Stimulated activated naive CD4-positive, alpha-beta T cell treated with Interleukin-2 at 50 U/mL for 16 hours (primary cell): ENCODE measurements around the gene SLC35A3.
"Not testable (repeated sequence)": the region's sequence is repeated elsewhere in the genome, so short reads cannot be mapped to it uniquely, and the experiment has no call there.

Experiments used
- DNase-seq: peaks from one replicate; lab custom pipeline; 2025; lab: John Stamatoyannopoulos, UW

Gene SLC35A3

DNA sequence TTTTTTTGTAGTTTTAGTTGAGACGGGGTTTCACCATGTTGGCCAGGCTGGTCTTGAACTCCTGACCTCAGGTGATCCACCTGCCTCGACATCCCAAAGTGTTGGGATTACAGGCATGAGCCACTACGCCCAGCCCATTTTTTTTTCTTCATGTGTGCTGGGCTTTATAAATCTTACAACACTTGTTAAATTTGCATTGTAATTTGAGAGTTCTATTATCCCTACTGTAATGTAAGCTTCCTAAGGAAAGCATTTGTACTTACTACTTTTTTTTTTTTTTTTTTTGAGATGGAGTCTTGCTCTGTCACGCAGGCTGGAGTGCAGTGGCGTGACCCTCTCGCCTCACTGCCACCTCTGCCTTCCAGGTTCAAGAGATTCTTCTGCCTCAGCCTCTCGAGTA is 2.3 kb downstream of the SLC35A3 start:
- not testable (repeated sequence) for DNase-seq

DNA sequence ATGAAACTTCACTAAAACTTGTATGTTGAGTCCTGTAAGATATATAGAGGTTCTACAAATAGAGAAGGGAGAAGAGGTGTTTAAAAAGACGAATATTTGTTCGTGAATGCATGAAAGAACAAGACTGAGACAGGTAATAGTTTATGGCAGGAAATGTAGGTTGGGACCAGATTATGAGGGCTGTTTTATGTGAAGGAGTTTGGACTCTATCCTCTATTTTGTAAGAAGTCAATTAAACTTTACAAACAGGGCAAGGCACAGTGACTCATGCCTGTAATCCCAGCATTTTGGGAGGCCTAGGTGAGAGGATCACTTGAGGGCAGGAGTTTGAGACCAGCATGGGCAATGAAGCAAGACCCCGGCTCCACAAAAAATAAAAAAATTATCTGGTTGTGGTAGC is 5.7 kb downstream of the SLC35A3 start:
- no peak for DNase-seq

DNA sequence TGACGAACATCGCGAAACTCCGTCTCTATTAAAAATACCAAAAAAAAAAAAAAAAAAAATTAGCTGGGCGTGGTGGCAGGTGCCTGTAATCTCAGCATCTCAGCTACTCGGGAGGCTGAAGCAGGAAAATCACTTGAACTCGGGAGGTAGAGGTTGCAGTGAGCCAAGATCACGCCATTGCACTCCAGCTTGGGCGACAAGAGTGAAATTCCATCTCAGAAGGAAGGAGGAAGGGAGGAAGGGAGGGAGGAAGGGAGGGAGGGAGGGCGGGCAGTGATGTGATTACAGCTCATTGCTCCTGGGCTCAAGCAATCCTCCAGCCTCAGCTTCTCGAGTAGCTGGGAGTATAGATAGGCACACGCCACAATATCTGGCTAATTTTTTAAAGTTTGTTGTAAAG is 7.5 kb downstream of the SLC35A3 start:
- DNase-seq = not testable (repeated sequence)

DNA sequence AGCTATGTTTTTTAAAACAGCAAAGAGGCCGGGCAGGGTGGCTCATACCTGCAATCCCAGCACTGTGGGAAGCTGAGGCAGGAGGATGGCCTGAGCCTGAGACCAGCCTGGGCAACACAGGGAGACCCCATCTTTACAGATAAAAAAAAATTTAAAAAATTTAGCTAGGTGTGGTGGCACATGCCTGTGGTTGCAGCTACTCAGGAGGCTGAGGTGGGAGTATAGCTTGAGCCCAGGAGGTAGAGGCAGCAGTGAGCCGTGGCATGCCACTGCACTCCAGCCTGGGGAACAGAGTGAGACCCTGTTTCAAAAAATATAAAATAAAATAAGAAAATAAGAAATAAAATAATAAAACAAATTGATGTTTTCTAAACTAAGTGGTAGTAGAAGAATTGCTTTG is 8.4 kb downstream of the SLC35A3 start:
- DNase-seq = no peak

DNA sequence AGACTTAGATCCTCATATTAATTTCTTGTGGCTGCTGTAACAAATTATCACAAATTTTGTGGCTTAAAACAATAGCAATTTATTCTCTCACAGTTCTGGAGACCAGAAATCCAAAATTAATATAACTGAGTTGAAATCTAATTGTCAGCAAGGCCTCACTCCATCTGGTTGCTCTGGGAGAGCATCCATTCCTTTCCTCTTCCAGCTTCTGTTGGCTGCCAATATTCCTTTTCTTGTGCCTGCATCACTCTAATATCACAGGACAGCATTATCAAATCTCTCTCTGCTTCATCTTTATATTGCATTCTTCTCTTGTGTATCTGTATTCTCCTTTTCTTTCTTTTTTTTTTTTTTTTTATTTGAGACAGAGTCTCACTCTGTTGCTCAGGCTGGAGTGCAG is 9.3 kb downstream of the SLC35A3 start:
- DNase-seq = no peak

DNA sequence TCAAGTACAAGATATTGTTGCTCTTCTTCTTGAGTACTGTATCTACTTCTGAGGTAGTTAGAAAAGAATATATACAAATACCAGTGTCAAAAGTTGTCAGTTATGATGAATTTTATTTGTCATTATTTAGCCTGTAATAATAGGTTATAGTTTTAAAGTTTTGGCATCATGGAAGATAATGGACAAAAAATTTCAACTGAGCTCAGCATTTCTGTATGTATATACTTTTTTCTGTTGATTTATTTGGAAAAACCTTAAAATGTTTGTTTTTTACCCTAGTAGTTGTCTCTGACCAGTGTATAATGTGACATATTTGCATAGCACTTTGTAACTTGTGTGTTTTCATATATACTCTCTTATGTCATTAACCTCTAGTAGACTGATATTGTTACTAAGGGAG is 11.1 kb downstream of the SLC35A3 start:
- no peak for DNase-seq

DNA sequence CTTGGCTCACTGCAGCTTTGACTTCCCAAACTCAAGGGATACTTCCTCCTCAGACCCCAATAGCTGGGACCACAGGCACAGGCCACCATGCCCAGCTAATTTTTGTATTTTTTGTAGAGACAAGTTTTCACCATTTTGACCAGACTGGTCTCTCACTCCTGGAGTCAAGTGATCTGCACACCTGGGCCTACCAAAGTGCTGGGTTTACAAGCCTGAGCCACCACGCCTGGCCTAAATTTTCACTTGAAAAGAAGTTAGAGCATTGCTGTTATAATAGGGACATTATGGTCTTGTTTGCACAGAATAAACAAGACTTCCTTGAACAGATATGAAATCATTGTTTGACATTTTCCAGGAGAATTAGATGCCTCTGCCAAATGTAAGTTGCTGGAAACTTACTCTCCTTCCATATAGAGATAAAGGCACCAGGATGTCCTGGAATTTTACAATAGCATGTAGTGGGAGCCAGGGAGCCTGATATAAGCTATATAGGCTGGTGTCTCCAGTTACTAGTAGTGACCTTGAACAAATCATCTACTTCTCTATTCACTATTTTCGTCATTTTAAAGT is 16.9 kb downstream of the SLC35A3 start:
- no peak for DNase-seq

DNA sequence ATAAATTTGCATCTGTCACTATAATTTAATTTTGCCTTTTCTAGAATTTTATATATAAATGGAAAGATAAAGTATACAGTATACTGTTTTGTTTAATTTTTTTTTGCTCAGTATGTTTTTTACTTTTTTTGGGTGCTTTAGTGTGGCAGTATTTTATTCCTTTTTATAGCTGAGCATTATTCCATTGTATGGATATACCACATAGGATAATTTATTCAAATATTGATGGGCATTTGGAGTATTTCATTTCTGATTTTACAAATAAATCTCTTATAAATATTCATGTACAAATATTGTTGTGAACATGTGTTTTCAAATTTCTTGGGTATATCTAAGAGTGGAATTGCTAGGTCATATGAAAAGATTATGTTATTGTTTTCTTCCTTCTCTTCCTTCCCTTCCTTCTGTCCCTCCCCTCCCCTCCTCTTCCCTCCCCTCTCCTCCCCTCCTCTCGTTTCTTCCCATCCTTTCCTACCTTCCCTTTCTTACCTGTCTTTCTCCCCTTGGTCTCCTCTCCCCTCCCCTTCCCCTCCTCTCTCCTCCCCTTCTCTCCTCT is 18.5 kb downstream of the SLC35A3 start:
- DNase-seq = no peak

DNA sequence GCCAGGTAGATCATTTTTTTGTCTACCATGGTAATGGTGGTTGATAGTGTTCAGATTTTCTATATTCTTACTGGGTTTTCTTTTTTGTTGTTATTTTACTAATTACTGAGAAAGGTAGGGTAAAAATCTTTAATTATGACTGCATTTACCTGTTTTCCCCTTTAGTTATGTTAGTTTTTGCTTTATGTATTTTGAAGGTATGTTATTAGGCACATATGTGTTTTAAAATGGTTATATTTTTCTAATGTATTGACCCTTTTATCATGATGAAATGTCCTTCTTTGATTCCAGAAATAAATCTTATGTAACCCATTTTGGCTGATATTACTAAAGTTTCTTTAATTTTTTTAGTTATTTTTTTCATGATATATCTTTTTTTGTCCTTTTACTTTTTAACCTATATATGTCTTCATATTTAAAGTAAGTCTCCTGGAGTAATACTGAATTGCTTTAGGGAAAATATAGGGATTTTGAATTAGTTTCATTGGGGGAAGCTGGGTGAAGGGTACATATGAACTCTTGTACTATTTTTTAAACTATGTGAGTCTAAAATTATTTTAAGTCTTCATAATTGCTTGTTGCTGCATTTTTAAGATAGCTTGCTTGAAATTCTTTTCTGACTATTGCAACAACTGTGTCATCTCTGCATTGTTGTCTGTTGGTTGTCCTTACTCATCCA is 22.4 kb downstream of the SLC35A3 start:
- no peak for DNase-seq

DNA sequence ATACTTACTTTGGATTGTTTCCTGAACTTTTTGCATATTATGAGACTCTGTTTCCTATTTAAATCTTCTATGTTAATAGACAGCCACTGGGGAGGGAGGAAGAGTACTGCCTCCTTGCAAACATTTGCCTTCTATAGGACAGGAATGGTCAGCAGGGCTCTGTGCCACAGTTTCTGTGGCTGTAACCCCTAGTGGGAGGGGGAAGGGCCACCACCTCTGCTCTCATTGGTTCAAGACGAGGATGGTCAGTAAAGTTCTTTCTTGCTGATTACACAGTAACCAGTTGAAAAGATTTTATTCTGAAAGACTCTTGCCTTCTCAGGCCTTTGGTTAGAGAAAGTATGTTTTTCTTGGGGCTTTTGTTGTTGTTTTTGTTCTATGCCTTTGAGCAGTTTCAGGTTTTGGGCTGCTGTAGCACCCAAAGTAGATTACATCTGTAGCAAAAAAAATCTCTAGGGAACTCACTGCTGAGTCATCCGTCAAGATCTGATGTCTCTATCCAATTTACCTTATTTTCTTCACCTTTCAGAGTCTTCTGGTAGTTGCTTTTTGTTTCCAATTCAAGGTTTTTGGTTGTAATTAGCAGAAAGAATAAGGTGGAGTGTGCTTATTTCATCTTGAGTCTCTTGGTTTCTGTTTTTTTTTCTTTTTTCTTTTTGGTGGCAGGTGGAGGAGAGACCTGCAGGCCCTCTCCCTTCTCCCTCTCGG is 23.1 kb downstream of the SLC35A3 start:
- DNase-seq = no peak

DNA sequence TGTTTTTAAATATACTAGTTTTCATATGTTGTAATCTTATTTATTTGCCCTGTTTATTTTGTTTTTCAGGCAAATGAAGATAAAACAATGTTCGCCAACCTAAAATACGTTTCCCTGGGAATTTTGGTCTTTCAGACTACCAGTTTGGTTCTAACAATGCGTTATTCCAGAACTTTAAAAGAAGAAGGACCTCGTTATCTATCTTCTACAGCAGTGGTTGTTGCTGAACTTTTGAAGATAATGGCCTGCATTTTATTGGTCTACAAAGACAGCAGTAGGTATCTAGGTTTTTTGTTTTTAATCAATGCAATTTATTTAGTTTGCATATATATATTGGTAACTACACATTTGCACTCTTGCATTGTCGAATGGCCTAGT is 23.7 kb downstream of the SLC35A3 start:
- no peak for DNase-seq

DNA sequence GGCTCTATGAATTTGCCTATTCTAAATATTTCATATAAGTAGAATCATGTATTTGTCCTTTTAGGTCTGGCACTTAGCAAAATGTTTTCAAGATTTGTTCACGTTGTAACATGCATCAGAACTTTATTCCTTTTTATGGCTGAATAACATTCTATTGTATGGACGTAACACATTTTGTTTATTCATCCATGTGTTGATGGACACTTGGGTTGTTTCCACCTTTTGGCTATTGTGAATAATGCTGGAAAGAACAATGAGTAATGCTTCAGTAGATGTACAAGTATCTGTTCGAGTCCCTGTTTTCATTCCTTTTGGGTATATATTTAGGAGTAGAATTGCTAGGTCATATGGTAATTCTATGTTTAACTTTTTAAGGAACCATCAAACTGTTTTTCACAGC is 24.7 kb downstream of the SLC35A3 start:
- DNase-seq = no peak

DNA sequence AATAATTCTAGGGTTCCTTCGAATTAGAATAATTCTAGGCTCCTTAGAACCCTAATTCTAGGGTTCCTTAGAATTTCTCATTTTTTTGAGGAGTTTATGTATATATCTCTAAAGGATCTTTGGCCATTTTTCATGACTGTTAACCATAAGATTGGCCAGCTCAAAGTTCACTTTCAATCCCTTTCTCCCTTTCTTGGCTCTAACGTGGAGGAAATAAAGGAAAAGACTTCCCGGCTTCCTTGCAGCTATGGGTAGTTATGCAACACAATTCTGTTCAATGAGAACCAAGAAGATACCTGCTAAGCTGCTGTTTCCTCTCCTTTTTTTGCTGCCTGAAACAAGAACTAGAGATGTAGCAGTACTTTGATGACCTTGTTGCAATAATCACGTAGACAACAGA is 27.2 kb downstream of the SLC35A3 start:
- no peak for DNase-seq

DNA sequence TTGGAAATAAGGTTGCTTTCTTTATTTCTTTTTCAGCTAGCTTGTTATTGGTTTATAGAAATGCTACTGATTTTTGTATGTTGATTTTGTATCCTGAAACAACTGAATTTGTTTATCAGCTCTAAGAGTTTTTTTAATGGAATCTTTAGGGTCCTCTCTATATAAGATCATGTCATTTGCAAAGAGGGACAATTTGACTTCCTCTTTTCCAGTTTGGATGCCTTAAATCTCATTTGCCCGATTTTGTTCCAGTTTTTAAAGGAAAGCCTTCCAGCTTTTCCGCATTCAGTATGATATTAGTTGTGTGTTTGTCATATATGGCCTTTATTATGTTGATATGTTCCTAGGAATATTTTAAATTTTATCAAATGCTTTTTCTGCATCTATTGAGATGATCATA is 31.7 kb downstream of the SLC35A3 start:
- DNase-seq = no peak

DNA sequence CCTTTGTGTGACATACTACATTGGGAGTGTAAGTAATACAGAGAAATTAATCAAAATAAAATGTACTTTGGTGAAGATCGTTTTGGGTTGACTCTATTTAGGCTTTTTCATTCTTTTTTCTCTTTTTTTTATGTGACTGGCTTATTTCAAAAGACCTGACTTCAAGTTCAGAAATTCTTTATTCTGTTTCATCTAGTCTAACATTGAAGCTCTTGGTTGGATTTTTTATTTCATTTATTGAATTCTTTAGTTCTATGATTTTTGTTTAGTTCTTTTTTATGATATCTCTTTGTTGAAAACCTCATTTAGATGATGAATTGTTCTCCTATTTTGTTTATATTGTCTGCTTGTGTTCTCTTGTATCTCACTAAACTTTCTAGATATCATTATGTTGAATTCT is 35.6 kb downstream of the SLC35A3 start:
- no peak for DNase-seq

DNA sequence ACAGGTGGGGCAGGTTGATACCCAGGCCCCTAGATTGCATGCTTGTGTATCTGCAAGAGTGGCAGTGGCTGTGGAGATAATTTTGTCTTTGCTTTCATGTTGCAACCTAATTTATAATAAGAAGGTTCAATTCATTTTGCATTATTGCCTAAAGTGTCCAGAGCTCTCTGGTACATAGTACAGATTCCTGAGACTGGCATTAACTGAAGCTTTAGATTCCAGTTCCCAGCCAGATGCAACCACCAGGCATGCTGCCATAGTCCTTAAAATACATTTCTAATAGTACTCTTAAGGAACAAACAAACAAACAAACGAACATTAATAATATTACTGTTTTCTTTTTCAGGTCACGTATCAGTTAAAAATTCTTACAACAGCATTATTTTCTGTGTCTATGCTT is 36.9 kb downstream of the SLC35A3 start:
- DNase-seq = no peak

DNA sequence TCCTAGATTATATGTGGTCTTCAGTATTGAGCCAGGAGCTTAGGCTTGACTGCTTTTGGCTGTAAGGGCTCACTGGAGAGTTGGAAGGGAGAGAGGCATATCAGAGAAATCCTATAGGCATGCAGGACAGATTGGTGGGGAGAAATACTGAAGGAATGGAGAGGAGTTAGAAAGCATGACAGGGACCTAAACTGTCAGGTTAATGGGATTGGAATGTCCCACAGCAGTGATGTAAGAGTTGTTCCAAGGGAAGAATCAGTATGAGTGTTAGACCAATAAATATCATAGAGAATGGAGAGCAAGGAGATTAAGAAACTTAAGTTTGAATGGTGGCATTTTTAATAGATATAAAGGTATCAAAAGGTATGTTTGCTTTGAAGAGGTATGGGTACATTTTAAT is 39.7 kb downstream of the SLC35A3 start:
- no peak for DNase-seq

DNA sequence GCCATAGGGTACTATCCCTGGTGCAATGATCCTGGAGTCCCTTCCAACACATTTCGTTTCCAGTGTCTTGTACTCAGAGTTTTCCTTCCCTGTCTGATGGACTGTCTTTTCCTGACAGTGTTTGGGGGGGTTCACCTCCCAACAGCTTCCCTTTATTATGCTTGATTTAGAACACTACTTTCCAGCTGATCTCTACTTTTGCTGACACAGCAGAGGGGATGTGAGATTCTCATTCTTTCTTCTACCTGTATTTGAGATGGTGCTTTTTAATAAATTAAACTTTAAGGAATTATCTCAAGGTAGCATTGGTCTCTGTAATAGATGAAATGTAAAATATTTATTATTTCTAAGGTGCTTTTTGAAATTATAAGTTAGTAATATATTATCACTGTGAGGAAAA is 41.0 kb downstream of the SLC35A3 start:
- DNase-seq = no peak

DNA sequence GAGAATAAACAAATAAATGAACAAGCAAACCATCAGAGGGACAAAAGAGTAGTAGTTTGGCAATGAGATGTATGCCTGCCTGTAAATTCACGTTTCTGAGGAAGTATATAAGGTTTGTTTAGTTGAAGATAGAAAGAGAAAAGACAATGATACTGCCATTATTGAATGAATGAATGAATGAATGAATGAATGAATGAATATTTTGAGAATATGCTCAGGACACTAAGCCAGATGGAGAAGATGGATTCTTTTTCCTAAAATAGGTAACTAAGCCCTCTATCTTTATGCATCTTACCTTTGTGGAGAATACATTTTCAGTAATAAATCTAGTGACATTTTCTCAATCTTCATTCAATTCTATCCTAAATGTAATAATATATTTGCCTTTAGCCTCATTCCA is 49.4 kb downstream of the SLC35A3 start:
- no peak for DNase-seq

DNA sequence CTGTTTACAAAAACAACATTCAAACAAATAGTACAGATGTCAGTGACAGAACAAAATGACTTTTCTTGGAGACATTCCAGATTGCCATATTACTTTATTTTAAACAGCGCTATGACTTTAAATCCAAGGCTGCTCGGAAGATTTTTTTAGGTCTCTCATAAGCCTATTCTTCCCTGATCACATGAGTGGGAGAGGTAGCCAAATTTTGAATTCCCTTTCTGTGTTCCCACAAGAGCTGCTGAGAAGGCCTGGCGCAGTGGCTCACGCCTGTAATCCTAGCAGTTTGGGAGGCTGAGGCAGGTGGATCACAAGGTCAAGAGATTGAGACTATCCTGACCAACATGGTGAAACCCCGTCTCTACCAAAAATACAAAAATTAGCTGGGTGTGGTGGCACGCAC is 53.7 kb downstream of the SLC35A3 start:
- DNase-seq = no peak

DNA sequence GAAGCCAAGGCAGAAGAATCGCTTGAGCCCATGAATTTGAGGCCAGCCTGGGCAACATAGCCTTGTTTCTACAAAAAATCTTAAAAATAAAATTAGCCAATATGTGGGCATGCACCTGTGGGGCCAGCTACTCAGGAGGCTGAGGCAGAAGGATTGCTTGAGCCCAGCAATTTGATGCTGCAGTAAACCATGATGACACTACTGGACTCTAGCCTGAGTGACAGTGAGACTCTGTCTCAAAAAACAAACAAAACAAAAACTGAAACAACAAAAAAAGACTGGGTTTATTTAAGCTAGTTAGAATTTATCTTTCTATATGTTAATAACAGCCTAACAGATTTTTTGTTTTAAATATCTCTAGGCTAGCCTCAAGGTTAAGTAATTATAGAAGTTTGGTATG is 57.4 kb downstream of the SLC35A3 start:
- no peak for DNase-seq

DNA sequence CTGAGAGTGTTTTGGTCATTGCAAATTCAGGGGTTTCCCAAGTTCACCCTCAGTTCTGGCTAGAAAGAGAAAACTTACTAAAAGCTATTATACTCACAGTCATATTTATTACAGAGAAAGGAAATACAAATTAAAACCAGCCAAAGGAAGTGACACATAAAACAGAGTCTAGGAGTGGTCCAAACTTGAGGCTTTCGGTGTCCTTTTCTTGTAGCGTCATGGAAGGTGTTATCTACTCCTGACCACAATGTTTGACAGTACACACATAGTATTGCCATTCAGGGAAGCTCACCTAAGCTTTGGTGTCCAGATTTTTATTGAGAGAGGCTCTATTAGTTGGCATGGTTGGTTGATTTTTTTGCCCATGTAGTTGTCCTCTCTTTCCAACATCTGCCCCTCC is 59.0 kb downstream of the SLC35A3 start:
- DNase-seq = no peak

DNA sequence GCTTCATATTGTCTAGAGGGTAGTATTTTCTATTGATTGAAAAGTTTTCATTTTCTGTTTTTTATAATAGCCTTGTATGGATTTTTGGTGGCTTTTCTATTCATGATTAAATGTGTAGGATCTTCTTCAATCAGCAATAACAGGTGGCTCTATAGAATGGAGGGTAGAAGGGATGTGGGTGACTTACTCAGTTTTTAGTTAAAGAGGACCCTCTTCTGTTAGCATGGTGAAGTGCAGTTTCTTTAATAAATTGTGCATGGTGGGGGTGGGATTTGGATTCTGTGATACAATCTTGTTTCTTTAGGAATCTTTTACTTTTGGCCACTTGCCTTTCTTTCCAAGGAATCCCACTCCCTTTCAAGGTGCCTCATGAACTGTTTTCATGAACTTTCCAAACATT is 64.7 kb downstream of the SLC35A3 start:
- DNase-seq = no peak
